T1000 (cell line): ENCODE measurements around the gene MAT2B.
A peak's percentile ranks its signal among the peaks of the same experiment; 100 is the strongest.

Experiments
- DNase-seq: peaks from one replicate; lab custom pipeline; 2025; ENCODE audit warnings: mixed read lengths; lab: John Stamatoyannopoulos, UW

MAT2B gene

GRCh38 chr5:163505368-163506094 is at the start of gene MAT2B:
MAT2B (plus strand) TSS chr5:163505619; CDS start chr5:163505687, 68 bp downstream.
- peak; percentile 80 for DNase-seq

- no peak for DNase-seq
These were observed 49.3 kb upstream of the MAT2B start for GRCh38 chr5:163456029-163456589.

- DNase-seq = no peak
These were observed 48.6 kb upstream of the MAT2B start for GRCh38 chr5:163456840-163457239.

- no peak for DNase-seq
These were observed 46.5 kb upstream of the MAT2B start for GRCh38 chr5:163458778-163459385.

GRCh38 chr5:163459462-163459818 is 46.0 kb upstream of the MAT2B start:
- no peak for DNase-seq

- DNase-seq = peak; percentile 96
These were observed 45.4 kb upstream of the MAT2B start, which contains the start of gene NUDCD2 for GRCh38 chr5:163459819-163460561. NUDCD2 (minus strand) TSS chr5:163460102; CDS start chr5:163460050, 52 bp downstream.

- no peak for DNase-seq
These were observed 44.8 kb upstream of the MAT2B start, which contains the start of gene HMMR for GRCh38 chr5:163460562-163461171. HMMR (plus strand) TSS chr5:163460632; CDS start chr5:163460693, 61 bp downstream.

- DNase-seq = no peak
These were observed 42.4 kb upstream of the MAT2B start for GRCh38 chr5:163463063-163463435.

GRCh38 chr5:163467682-163468081 is 37.7 kb upstream of the MAT2B start:
- no peak for DNase-seq

GRCh38 chr5:163473635-163474243 is 31.7 kb upstream of the MAT2B start:
- no peak for DNase-seq

- no peak for DNase-seq
These were observed 30.0 kb upstream of the MAT2B start for GRCh38 chr5:163475411-163475810.

GRCh38 chr5:163478126-163478981 is 27.1 kb upstream of the MAT2B start:
- DNase-seq = no peak

- no peak for DNase-seq
These were observed 26.5 kb upstream of the MAT2B start for GRCh38 chr5:163478982-163479271.

- DNase-seq = no peak
These were observed 16.2 kb upstream of the MAT2B start for GRCh38 chr5:163489055-163489744.

GRCh38 chr5:163489745-163490075 is 15.7 kb upstream of the MAT2B start:
- no peak for DNase-seq

GRCh38 chr5:163496286-163496685 is 9.1 kb upstream of the MAT2B start:
- no peak for DNase-seq

GRCh38 chr5:163497315-163497714 is 8.1 kb upstream of the MAT2B start:
- no peak for DNase-seq

- DNase-seq = no peak
These were observed 6.5 kb upstream of the MAT2B start for GRCh38 chr5:163498886-163499285.

GRCh38 chr5:163502521-163502920 is 2.9 kb upstream of the MAT2B start:
- DNase-seq = no peak
